Hypothalamus (tissue), 51 donors: Measurements from ENCODE around the gene EXOC4.

Experiments used
- DNase-seq, 51 donors: peaks; one replicate each; lab custom pipeline; 2025; lab: John Stamatoyannopoulos, UW

EXOC4 gene

DNA sequence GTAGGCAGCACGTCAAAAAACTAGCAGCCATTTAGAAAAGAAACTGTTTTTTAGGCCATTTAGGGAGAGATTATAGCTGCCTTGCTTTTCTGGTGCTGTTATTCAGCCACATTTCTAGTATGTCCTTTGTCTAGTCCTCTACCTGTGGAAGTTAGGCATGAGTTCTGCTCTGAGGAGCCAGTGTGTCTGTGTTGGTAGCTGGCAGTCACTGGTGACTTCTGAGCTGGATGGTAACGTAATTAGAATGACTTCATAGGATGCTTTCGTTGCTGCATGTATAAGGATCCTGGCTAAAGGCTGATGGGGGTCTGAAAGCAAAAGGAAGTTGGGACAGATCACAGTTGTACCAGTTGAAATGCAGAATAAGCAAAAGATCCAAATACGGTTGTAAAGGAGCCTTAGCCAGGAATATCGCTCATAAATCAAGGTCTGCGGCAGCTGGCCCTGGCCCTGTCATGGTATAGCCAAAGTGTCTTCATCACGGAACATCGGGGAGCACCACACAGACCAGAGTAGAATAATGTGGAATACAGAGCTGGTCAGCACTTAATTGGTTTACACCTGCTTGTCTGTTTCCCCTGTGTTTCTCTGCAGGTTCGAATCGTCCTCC, 226.7 kb downstream of the EXOC4 start:
- DNase-seq = no peak

DNA sequence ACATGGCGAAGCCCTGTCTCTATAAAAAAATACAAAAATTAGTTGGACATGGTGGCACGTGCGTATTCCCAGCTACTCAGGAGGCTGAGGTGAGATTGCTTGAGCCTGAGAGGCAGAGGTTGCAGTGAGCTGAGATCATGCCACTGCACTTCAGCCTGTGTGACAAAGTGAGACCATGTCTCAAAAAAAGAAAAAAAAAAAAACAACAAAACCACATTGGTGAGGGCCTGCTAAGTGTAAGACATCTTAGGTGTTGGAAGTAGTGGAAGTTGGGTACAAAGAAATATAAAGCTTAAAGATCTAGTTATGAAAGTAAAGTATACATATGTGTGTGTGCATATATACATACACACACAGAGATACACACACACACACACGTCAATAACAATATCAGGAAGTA, 228.0 kb downstream of the EXOC4 start:
- DNase-seq = no peak

DNA sequence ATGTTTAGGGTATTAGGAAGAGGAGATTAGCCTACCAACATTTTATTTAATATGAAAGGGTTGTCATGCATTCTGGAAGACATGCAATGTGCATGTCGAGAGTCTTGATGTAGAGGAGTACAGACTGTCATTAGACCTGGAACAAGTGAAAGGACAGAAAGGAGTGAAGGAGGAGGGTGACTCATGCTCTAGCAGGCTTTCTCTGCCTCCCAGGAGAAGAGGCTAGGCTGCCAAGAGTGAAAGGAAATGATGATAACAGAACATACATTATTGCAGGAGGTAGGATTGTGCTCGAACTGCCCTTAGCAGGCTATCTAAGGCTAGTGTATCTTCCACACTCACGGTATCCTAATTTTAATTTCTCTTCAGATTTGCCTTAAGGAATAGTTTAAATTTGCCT, 228.8 kb downstream of the EXOC4 start:
- DNase-seq = peak in 2 of 51 donors; percentile 3 to 5

DNA sequence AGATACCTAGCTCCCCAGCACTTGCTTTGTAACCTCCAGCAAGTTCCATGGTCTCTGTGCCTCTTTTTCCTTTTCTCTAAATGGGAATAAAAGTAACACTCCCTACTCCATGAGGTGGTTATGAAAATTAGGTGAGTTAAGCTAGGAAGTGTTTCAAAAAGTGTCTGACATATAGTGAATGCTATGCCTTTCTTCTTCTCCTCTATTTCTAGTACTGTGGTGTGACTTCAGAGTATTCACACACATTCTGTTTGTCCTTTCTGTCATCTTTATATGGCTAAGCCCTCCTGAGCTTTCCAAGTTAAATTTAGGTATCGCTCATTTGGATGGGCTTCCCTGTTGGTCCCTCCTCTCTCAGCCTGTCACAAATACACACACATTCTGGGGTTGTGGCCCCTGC, 229.7 kb downstream of the EXOC4 start:
- DNase-seq = no peak

DNA sequence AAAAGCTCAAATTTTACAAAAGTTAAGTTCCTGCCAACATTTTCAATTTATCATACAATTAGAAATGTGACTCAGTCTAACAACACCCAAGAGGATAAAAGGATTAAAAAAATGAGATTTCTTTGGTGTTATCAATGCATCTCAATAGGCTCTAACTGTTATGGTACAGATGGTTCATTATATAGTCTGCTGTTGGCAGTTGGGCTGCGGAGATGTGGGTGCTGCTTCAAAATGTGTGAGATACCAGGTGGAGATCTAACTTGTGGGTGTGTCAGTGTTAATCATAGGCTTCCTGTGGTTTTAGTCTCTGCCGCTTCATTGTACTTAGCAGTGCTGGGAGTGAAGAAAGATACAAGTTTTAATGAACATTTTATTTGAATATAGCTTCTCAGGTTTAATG, 231.2 kb downstream of the EXOC4 start:
- peak in 1 of 51 donors; percentile 4 for DNase-seq

DNA sequence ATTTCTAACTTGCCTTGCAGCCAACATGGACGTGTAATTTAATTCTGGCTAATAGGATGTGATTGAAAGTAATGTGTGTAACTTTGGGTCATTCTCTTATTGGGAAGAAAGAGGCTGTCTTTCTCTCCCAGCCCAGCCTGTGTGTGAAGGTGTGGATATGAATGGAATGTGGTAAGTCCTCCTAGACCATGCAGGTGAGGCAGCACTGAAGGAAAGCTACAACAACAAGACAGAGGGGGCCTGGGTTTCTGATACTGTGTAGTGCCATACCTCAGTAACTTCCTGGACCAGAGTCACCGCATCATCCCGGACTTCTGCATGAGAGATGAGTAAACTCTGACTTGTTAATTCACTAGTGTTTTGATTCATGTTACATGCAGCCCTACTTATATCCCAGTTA, 237.0 kb downstream of the EXOC4 start:
- DNase-seq = no peak

DNA sequence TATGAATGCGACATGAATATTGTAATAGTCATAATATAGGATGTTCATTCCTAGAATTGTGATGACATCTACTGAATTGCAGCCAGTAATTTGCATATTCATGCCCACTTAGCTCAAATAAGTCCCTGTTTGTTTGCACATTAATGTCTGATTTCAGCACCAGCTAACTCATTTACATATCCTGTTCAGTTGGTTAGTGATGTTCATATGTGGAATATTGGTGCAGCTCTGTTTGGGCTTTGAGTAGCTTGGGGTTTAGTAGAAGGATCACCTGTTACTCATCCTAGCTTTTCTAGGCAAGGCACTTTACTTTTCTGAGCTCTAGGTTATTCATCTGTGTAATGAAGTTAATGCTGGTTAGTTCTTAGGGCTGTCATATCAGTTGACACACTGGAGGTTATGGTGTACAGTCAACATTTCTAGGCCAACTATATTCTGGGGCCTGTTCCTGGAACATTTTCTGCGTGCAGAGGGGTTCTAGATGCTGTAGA, 238.4 kb downstream of the EXOC4 start:
- DNase-seq = no peak

DNA sequence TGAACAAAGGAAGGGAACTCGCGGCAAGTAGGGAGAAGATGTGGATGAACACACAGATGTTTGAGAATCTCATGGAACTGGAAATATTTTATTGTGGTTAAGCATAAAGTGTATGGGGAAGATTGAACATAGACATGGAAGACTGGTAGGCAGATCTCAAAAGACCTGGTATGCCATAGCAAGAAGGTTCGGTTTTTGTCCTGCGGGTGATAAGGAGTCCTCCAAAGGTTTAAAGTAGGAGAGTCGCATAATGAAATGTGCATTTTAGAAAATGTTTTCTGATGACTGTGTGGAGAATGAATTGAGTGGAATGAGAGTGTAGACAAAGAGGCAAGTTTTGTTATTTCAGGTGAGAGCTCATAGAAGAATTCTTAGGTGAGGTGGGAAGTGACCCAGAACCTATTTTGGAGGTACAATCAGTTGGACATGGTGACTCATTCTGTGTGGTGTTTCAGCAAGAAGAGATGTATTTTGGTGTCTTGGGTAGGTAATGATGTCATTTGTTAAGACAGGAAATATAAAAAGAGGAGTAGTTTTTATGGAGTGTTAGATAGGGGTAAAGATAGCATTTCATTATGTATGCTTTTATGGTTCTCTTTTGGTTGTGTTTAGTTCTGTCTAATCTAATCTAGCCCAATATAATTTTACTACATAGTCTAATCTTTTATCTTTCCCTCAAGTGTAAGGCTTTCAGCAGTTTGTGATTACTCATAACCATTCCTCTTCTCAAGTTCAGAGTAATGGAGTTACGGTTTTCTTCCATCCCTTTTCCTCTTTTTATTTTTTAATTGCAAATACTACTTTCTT, 239.2 kb downstream of the EXOC4 start:
- DNase-seq = no peak

DNA sequence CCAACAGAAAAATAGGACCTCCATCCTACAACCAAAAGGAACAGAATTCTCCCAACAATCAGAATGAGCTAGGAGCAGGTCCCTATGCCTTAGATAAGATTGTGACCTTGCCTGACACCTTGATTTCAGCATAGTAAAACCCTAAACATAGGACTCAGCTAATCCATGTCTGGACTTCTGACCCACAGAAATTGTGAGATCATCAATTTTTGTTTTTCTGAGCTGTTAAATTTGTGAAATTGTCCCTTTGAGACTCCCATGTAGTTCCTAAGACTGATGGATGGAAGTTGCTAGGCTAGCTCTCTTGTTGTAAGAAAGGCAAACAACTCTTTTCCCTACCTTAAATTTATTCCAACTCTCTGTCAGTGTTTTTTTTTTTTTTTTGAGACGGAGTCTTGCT, 244.2 kb downstream of the EXOC4 start:
- DNase-seq = no peak

DNA sequence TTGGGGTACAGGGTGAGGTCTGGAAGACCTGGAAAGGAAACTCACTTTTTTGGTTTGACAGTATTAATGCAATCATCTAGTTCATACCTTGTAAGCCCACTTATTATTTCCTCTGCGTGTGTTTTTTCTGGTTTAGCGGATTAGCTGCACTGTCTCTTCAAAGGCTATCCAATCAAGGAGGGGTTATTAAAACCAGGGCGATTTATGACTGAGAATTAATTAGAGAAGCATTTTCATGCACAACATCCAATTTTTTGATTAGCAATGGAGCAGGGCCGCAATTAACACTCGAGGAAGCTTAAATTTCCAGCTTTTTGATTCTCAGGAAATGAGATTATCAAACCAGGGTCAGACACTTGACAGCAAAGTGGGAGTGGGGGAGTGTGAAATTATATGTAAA, 248.9 kb downstream of the EXOC4 start:
- DNase-seq = no peak

DNA sequence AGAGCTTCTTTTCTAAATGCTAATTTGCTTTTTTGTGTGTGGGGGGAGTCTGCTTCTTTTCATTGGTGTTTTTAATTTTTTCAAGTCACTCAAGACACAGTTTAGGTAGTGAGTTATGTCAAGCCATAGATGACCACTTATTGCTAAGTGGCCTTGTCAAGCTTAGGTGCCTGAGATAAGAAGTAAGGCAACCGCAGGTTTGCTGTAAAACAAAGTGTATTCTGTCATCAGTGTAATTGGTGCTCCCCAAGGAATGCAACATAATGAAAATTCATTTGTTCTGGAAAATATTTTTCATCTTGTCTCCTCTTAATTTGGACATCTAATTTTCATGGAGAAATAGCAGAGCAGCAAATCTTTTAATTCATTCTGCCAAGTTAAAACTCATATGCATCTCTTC, 249.6 kb downstream of the EXOC4 start:
- DNase-seq = no peak

DNA sequence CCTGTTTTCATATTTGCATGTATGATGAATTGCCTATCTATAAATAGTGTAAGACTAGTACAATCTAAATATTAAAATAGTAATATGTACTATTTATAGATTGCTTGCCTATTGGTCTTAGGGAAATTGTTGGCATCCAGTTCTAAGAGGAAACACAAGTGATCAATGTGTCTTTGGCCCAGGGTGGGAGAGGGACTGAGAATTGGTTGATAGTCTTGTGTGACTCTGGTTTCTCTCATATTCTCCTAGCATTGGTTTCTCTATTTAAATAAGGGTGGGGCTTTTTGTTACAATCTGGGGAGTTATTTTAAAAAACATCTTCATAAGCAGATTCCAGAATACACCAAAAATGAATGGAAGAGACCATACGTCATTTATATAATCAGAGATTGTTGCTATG, 250.1 kb downstream of the EXOC4 start:
- DNase-seq = no peak

DNA sequence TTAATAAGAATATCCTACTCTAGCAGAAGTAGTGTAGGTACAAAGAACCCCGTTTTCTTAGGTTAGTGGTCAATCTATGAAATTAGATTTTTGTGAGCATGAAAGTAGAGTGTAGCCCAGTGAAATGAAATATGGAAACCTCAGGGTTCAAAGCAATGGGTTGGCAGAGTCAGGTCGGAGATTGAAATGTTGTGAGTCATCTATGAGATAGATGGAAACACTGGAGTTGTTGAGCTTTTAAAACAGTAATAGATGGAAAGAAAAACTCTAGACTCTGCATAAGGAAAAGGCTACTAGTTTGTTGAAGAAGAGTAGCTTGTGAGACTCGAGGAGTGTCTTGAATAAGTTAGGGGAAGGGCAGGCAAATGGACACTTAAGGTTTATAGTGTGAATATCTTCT, 251.9 kb downstream of the EXOC4 start:
- DNase-seq = no peak

DNA sequence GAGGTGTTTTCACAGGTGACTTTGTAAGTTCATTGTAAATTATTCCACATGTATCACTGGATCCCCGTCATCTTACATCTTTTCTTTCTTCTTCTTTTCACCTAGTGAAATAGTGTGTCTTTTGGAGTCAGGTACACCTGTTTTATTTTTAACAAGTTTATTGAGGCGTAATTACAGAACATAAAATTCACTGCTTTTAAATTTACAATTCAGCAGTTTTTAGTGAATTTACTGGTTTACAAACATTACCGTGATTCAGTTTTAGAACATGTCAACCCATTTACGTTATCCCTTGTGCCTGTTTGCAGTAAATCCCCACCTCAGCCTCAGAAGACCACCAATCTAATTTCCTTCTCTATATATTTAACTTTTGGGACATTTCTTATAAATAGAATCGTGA, 256.9 kb downstream of the EXOC4 start:
- no peak for DNase-seq

DNA sequence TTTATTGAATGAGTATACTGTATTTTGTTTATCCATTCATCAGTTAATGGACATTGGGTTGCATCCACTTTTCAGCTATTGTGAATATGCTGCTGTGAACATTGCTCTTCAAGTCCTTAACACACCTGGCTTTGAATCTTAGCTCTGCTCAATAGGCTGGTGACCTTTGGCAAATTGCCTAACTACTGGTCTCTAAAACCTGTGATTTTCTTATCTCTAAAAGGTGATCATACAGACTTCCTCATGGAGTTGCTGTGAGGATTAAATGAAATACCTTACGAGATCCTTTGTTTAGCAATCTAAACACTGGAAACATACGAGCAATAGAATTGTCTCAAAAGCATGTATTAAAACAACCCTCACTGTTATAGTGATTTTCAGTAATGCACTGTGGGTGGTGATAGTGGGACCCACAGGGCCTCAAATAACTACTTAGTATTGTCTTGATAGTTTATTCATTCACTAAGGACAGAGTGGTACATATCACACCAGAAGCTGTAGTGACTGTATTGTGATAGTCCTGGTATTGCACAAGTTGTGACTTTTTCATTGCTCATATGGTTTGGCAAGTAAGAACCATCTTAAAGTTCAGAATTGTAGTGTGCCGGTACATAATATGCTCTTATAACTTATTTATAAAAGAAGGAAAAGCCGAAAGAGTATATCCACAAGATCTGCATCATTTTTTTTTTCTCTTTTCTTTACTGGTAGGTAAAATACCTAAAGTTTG, 257.6 kb downstream of the EXOC4 start:
- DNase-seq = no peak

DNA sequence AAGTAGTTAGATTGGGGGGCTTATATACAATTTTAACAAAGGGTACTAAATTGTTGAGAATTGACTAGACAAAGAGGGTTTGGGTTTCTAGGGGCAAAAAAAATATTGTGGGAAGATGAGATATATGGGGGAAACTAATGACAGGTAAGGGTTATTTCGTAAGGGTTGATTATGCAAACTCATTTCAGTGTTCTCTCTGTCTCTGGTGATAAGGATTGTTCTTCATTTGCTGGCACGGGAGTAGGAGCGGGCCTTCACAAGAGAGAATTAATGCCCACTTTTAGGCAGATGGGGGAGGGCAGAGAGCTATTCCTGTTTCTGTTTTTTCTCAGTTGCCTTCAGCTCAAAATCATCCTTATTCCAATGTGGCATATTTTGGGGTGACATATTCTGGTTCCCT, 258.4 kb downstream of the EXOC4 start:
- DNase-seq = no peak

DNA sequence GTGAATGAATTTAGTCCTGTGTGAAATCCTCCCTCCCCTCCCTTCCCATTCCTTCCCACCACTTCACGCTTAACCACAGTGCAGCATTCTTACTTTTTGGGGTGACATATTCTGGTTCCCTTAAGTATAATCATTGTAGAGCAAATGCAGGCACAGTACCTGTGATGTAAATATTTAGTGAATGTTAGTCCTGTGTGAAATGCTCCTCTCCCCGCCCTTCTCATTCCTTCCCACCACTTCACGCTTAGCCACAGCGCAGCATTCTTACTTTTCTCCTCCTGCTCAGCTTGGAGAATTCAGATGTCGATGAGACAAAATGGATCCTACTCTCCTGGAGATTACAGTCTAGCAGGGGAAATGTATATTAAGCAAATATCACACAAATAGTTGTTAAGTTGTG, 258.8 kb downstream of the EXOC4 start:
- no peak for DNase-seq

DNA sequence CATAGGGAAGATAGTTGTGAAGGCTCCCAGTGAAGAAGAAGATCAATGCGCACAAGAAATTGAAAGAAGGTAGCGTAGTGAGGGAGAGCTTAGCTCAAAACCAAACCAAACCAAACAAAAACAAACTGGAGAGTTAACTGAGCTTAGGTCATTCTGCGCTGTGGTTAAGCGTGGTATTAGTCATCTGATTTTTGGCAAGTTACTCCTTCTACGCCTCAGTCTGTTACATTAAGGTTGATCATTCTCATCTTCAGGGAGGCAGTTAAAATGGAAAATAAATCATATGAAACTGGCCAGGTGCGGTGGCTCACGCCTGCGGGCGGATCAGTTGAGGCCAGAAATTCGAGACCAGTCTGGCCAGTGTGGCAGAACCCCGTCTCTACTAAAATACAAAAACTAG, 259.7 kb downstream of the EXOC4 start:
- DNase-seq = no peak

DNA sequence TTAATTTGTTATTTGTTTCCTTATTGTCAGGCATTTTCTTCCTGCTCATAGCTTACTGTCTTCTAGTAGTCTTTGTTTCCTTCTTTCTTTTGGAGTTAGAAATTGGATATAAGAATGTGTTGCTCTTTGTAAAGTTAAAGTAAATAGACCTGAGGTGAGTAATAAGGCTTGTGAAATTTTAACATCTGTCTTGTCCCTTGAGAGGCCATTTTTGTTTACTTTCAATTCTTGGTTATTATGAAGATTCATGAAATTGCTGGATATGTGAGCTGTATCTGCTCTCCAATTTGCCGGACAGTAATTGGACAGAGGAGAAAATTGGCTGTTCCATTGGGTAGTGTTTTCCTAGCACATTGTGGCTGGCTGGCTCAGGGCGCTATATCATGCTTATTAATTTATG, 260.7 kb downstream of the EXOC4 start:
- DNase-seq = no peak

DNA sequence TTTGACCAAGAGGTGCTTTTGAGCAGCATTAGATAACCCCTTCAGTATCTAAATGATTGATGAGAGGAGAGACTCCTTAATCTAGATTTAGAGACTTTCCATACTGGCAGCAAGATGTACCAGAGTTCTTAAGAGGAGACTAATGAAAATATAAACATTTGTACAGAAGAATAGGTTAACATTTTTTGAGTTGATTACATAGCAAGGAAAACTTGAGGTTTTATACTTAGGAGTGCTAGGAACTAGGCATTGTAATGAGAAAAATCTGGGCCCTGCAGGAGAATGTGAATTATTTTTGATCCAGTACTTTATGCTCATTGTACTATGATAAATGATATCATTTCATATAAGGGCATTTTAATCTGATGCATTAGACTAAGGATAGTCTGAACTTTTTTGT, 261.7 kb downstream of the EXOC4 start:
- DNase-seq = no peak

DNA sequence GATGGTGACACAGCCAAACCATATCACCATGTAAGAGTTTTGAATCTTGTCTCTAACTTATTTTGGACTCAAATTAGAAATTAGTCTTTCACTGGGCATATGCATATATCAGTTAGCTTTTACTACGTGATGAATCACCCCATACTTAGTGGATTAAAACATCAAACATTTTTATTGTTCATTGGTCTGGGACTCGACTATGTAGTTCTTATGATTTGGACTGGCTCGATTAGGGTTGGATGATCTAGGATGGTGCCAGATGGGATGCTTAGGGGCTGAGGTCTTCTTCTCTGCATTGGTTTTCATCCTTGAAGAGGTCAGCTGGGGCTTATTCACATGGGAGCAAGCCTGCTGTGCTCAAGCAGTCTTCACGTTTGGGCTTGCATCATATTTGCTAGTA, 264.9 kb downstream of the EXOC4 start:
- no peak for DNase-seq

DNA sequence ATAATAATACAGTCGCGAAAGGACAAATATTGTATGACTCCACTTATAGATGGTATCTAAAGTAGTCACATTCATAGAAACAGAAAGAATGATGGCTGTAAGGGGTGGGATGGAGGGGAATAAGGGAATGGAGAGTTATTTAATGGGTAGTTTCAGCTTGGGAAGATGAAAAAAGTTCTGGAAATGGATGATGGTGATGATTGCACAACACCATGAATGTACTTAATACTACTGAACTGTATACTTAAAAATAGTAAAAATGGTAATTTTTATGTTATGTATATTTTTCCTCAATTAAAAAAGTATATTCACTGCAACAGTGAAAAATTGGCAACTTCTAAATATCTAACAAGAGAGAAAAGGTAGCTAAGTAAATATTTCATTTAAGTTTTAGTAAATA, 265.8 kb downstream of the EXOC4 start:
- DNase-seq = no peak
